Upper lobe of left lung (tissue), 4 donors: ENCODE results near the gene IRF3.

Experiments
- CTCF ChIP-seq, 6 experiments: fragments of 450-650 bp in 4 of 6; fragments of 200-600 bp in 2 of 6; sonication (generic) in 2 of 6; IDR thresholded peaks; one replicate each; pipeline ENCODE4 v1.5.1; 2016 to 2019; ENCODE audit warnings: antibody characterized with exemption in 6 of 6
- EP300 ChIP-seq, 4 donors: sonication (generic); formaldehyde crosslinking; IDR thresholded peaks; one replicate each; pipeline ENCODE4 v1.5.1; 2017; ENCODE audit warnings: antibody characterized with exemption in 4 of 4, control low read depth in 2 of 4
- POLR2A ChIP-seq, 4 donors: fragments of 450-650 bp; IDR thresholded peaks; one replicate each; pipeline ENCODE4 v1.5.1; 2016 to 2017; ENCODE audit warnings: antibody characterized with exemption in 4 of 4, mild to moderate bottlenecking in 2 of 4
- POLR2AphosphoS5 ChIP-seq, 2 donors: sonication (generic); formaldehyde crosslinking; IDR thresholded peaks; one replicate each; pipeline ENCODE4 v1.5.1; 2017; ENCODE audit warnings: antibody characterized with exemption in 2 of 2

- TF ChIP-seq POLR2AphosphoS5 (IDR thresholded peaks at IDR 0.05) (no peak), POLR2A (IDR thresholded peaks at IDR 0.05) (no peak), CTCF (IDR thresholded peaks at IDR 0.05) (peak in 4 of 6 experiments; percentile 9 to 34 (median 24)), EP300 (IDR thresholded peaks at IDR 0.05) (no peak)
Observed at GRCh38 chr19:49684251-49684982, 18.8 kb upstream of the IRF3 start.
